GM12801 (cell line): Measurements from ENCODE around the gene ZCCHC24.

Experiments
- TF ChIP-seq, protein P1 (sequence below): IDR thresholded peaks from one replicate; pipeline ENCODE4 v1.5.1; 2011; ENCODE audit warnings: control low read depth; ENCODE audit not compliant: insufficient read length; ENCODE audit errors: extremely low read depth

The ZCCHC24 gene

DNA sequence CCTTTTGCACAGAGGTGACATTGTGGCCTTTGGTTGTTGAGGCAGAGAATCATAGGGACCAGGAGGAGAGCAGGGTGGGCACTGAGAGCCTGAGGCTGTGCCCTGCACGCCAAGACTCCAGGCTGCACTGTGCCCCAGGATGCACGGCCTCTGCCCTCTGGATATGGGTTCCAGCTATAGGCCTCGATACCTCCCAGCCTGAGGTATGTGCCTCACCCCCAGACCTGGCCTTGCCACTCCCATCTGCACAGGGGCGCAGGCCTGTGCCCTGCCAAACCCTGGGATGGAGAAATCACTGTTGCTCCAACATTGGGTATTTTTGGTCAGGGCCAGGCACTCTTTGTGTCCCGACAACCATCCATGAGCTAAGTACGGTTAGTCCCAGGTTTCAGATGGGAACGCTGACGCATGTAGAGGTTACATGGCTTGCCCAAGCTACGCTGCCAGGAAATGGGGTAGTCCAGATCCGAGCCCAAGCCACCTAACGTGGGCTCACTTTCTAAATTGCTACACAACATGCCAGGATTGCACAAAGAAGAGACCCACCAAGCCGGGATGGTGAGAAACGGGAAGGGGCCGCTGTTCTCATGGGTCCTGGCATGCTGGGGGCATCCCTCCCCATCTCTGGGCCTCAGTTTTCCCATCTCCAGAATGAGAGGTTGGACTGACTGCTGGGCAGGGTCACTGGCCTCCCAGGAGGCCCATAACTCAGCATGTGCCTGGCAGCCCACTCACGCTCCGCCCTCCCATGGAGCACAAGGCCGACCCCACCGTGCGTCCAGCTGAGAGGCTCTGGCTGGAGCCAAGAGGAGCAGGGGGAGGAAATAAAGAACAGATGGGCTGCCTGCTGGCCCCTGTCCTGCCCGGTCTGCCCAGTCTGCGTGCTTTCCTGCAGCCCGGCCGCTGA, 44.2 kb downstream of the ZCCHC24 start:
- TF ChIP-seq, protein P1, sequence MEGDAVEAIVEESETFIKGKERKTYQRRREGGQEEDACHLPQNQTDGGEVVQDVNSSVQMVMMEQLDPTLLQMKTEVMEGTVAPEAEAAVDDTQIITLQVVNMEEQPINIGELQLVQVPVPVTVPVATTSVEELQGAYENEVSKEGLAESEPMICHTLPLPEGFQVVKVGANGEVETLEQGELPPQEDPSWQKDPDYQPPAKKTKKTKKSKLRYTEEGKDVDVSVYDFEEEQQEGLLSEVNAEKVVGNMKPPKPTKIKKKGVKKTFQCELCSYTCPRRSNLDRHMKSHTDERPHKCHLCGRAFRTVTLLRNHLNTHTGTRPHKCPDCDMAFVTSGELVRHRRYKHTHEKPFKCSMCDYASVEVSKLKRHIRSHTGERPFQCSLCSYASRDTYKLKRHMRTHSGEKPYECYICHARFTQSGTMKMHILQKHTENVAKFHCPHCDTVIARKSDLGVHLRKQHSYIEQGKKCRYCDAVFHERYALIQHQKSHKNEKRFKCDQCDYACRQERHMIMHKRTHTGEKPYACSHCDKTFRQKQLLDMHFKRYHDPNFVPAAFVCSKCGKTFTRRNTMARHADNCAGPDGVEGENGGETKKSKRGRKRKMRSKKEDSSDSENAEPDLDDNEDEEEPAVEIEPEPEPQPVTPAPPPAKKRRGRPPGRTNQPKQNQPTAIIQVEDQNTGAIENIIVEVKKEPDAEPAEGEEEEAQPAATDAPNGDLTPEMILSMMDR = no peak

DNA sequence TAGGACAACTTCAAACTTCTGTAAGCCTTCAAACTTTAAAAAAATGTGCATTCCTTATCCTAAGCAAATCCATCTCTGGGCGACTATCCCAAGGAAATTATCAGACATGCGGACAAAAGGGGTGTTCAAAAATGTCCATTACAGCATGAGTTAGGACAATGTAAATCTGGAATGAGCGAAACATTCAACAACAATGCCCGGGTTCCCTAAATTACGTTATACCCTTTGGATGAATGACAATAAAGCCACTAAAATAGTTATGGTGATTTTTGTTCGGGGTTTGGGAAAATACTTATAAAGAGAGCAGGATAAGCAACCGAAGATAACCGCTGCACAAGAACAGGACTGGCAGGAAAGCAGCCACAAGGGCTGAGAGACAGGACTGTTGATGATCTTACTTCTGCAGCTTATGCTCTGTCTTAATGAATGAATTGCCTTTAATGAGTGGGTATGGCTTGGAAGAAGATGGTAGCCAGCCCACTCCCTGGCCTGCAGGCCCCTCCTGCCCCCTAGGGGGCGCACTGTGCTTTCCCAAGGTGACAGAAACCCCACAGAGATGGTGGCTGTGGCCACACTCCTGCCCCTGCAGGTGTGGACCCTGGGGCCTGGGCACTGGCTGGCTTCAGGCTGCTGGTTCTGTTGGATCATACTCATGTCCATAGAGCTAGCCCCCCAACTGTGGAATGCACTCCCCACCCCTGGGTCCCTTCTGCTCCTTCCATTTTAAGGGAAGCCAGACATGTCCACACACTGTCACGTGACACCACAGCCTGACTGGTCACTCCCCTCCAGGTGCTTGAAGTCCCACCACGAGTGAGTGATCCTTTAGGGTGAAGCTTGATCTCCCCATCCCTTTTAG, 45.0 kb downstream of the ZCCHC24 start:
- TF ChIP-seq, protein P1 = no peak

DNA sequence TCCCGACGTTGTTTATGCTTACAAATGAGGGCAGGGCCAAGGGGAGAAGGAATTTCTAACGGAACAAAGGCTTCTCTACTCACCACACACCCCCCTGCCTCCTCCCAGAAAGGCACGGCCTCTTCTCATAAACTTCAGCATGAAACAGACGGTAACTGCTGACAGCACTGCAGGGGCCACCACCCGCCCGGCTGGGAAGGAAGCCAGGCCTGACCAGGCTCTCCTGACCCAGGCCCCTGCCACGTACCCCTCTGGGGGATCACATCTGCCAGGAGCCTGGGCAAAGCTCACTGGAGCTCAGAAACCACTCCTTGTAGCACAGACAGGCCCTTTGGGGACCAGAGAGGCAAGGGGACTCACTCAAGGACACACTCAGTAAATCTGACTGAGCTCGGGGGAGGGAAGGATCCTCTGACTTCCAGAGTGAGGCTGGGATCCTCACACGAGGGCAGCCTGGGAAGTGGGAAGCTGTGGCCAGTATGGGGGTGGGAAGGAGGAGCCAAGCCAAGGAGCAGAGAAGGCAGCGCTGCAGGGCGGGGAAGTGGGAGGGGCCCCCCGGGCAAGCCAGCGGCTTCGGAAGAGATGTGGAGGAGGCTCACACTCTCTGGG, 46.1 kb downstream of the ZCCHC24 start:
- TF ChIP-seq, protein P1 = no peak

DNA sequence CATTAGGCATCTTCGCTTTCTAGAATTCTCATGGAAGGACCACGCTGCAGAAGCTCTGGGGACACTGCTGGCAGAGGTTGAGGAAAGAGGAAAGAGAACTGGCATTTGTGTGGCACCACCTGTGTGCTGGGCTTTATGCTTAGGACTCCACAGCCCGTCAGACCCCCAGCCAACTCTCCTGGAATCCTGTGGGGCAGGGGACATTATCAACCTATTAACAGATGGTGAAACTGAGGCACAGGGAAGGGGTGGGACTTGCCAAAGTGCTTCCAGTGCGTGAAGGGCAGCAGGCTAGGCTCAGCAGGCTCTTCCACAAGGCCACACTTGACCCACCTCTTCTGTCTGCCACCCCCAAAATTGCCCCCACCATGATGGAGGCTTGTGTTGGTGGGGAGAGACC, 46.8 kb downstream of the ZCCHC24 start:
- TF ChIP-seq, protein P1 = no peak

DNA sequence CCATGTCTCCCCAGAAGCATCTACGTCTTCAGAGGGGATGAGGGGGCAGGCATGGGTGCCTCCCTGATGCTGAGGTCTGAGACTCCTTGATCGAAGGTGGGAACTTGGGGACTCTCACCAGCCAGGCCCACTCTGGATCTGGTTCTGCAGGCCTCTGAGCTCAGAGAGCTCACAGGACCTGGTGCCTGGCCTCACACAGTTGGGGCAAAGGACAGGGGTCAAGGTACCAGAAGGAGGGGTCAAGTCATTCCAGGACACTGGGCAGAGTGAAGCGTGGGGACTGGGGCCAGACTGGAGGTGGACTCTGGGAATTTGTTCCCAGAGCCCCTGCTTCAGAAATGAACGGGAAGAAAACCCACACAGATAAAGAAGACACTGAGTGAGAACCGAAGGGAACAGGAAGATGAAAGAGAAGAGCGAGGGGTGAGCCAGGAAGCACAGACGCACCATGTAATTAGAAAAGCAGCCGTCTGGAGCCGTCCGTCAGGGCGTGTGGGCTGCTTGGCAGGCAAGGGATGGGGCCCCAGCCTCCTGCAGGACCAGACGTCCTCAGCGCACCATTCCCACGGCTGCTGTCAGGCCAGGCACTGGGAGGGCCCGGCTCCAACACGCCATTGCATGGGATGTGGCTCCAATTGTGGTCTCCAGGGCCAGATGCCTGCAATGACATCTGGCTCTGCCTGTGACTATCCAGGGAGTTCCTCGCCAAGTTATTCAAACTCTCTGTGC, 47.7 kb downstream of the ZCCHC24 start:
- TF ChIP-seq, protein P1 = no peak

DNA sequence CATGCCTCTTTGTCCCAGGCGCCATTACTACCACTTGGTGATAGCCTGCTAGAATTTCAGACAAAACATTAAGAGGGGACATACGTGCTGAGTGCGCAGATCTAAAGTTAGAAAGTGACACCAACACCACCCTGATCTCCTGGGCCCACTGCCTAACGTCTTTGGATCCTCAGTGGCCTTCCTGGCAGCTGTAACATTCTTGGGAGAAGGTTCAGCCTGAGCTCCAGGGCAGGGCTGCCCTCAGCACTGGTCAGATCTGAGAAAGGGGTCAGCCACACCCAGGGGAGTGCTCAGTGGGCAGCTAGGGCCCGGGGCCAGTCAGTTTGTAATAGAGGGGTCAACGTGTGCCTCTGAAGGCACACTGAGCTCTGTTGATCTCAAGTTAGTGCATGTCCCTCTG, 48.4 kb downstream of the ZCCHC24 start:
- TF ChIP-seq, protein P1 = no peak
